Iris pigment epithelial cell (primary cell): Measurements from ENCODE around the gene STPG1.

ENCODE experiments used
- DNase-seq: peaks from one replicate; pipeline ENCODE4 v3.0.0-alpha.2; 2011; ENCODE audit warnings: low read depth

STPG1 gene

GRCh38 chr1:24341260-24341659, 72.3 kb downstream of the STPG1 start:
- DNase-seq, result no peak

DNA sequence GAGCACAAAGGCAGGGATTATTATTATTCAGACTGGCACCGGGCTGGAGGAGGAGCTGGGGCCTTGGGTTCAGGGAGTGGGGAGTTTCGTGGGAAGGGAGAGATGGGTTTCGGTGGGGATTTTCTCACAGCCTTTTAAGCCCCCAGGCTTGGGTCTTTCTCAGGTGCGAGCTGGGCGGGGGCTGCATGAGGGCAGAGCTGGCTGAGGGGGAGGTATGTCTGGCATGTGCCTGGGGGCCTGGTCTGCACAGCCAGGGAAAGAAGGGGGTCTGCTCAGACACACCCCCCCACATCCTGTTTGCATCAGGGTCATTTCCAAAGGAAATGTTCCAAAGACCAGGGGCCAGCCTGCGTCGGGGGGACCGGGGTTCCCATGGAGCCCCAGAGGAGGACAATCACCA, 72.8 kb downstream of the STPG1 start:
- no peak for DNase-seq

DNA sequence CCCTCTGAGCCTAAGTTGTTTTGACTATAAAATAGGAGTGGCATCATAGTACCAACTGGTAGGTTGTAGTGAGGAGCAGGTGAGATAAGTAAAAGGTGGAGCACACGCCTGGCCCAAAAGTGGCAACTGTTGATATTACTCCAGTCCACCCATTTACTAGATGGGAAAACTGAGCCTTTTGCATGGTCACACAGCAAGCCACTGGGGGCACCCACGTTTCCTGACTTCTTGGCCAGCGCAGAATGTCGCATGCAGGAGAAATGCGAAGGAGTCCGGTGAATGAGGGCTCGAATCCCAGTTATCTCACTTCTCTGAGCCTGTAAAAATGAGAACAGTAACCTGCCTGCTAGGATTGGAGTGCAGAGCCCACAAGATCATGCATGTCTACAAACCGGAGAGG, 73.6 kb downstream of the STPG1 start:
- no peak for DNase-seq

GRCh38 chr1:24338447-24338846, 75.1 kb downstream of the STPG1 start:
- DNase-seq, result no peak

DNA sequence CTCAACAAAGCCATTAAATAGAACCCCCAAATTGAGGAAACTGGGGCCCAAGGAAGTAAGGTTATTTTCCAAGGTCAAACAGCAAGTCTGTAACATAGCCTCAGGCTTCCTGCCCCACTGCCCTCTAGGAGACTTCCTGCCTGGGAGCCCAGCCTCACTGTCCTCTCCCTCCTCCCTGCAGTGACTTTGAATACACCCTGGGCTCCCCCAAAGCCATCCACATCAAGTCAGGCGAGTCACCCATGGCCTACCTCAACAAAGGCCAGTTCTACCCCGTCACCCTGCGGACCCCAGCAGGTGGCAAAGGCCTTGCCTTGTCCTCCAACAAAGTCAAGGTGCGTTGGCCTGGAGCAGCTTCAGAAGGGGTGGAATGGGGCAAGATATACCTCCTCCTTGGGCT, 76.1 kb downstream of the STPG1 start:
- no peak for DNase-seq

DNA sequence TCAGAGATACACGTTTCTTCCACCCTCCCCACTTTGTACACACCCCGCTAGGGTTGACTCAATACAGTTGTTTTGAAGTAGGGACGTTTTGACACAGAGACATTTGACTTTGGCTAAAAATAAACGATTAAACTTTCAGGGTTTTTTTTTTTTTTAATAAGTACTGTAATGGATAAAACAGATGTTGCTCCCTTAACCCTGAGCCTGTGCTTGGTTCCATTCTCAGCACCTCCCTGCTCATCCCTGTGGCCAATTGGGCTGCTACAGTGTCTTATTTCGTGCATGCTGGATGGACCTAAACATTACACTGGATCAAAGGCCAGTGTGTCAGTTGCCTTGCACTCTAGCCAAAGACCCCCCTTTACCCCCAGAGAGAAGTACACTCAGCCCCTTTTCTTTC, 77.5 kb downstream of the STPG1 start:
- no peak for DNase-seq

GRCh38 chr1:24331961-24332673, 81.5 kb downstream of the STPG1 start:
- DNase-seq, result no peak

DNA sequence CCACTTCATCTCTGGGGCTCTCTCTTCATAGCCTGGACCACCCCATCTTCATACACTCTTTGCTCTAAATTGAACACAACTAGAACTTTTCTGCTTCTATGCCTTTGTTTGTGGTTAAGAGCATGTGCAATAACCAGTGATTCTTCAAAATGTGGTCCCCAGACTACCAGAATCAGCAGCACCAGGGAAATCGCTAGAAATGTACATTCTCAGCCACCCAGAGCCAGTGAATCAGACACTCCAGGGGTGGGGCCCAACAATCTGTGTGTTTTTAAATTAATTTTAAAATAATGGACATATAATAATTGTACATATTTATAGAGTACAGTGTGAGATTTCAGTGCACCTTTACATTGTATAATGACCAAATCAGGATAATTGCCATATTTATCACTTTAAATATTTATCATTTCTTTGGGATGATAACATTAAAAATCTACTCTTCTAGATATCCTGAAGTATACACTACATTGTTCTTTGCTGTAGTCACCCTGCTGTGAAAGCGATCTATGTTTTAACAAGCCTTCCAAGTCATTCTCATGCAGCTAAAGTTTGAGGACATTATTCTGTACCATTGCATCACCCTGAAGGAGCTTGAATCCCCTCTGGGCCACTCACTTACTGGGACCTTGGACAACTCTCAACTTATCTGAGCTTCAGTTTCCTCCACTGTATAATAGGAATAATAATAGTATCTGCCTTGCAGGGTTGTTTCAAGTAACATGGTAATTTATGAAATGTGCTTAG, 83.6 kb downstream of the STPG1 start:
- DNase-seq, result peak; percentile 64

- DNase-seq, result no peak
Measured at GRCh38 chr1:24329331-24329730, 84.3 kb downstream of the STPG1 start.

DNA sequence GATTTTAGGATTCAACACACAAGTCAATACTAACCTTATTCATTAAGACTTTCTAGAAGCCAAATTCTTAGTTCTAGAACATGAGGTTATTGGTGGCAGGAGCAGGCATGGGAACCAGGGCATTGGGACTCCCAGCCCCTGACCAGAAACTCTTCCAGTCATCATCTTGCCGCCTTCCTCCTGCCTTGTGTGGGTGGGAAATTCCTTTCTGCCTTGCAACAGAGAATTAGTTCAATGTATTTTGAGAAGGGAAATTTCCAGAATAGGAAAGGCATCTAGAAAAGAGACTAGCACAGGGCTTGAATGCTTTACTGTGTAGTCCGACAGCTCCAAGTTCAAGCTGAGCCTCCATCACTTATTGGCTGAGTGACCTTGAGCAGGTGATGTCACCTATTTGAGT, 85.7 kb downstream of the STPG1 start:
- peak; percentile 31 for DNase-seq

- DNase-seq, result no peak
Measured at GRCh38 chr1:24327486-24327885, 86.1 kb downstream of the STPG1 start.

DNA sequence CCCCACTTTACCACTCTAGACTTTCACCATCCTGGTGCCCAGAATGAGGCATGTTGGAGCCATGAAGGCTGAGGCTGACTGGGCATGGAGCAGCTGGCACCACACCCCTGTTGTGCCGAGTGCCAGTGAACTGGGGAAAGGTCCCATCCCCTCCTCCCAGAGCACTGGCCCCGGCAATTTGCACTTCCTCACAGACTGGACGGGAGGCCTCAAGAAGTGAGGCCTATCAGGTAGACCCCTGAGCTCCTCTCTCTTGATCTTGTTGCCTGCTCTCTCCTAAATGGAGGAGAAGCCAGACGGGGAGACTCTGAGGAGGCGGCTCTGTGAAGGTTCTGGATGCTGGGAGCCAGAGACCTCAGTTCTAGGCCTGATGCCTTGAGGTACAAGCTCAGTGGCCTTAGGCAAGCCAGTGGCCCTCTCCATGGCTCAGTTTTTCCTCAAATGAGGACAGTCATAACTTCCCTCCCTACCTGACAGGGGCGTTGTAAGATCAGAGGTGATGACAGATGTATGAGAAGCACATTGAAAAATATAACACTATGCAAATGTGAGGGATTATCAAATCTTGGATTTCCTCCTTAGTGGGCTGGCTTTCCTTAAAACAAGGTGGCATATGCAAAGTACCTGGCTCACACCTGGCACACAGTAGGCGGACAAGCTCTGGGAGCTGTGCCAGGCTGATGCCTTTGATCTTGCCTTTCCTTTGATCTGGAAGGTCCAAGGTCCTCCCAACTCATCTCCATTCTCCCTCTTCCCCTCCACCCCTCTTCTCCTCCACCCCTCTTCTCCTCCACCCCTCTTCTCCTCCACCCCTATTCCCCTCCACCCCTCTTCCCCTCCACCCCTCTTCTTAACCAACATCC, 87.8 kb downstream of the STPG1 start:
- DNase-seq, result no peak

DNA sequence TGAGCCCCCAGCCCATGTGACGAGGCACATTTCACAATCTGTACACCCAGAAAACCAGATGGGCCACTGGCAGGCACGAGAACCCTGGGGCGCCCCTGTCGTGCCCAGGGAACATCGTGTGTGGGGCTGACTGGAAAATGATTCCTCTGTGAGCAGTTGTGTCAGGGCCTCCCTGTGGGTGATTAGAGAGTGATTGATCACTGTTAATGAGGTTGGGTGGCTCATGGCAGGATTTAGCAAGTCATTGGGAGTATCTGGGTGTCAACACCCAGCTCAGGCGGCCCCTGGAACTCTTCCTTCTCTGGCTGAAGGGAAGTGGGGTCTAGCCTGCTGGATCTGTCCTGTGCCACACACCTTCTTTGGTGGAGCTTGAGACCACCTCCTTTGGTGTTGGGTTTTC, 88.7 kb downstream of the STPG1 start:
- no peak for DNase-seq

DNA sequence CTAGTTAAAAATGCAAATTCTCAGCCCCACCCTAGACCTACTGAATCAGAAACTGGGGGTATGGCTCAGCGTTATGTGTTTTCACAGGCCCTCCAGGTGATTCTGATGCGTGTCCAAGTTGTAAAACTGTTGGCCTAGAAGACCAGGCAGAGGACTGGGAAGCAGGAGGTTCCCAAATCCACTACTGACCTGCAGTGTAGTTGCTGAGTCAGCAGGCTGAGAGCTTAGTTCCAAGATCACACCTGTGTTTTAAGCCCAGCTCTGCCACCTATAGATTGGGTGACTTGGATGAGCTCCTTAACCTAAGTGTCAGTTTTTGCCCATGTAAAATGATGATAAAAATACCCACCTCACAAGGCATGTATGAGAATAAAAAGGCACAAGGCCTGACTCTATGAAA, 90.3 kb downstream of the STPG1 start:
- no peak for DNase-seq

DNA sequence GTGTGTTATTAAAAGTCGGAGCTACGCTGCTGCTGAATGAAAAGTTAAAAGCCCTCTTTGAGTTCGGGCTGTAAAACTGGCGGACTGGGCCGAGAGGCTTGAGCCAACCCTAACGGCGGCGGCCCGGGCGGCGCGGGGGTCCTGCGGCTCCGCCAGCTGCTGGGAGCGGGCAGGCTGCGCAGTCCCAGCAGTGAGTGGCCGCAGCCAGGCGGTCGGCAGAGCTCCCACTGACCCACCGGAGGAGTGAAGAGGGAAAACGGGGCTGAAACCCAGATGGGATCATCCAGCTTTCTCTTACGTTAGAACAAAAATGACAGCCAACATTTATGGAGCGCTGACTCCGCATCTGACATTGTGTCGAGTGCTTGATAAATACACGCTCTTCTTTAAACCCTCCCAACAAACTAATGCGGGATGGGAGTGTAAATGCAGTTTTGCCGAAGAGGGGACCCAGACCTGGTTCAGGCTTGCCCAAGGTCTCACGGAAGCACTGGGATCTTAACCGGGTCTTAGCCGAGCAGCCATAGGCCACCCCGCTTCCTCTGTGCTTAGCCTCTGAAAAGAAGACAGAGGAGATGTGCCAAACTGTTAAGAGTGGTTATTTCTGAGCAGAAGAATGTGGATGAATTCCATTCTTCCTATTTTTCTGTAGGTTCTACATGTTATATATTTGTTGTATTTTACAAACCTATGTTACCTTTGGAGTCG, 91.0 kb downstream of the STPG1 start:
- peak; percentile 24 for DNase-seq

DNA sequence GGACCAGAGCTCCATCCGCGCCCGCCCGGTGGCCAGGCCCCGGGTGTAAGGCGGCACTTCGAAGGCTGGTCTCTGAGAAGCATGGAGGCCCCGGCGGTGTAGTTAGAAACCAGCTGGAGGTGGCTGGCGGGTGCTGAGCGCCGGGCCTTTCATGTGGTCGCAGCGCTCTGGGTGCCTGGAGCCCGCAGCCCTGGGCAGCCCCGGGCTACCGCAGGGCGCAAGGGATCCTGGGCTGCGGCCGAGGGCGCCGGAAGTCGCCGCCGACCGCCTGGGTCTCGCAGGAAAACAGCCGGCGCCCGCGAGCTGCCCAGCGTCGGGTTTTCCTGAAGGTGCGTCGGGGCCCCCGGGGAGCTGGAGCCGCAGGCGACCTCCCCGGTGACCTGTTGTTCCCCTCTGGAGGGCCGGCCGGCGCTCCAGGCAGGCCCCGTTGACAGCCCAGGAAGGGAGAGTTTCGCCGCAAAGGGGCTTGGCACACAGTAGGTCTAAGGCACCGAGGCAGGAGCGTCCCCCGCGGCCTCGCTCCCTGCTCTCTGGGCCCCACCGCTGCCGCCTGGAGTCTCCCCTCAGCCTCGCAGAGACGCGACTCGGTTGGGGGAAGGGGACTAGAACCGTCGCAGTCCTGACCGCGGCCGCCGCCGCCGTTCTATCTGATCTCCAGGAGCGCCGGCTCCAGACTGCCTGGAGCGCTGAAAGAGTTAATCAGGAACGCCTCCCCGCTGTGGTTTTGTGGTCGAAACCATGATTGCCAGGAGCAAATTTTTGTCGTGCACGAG, 91.7 kb downstream of the STPG1 start:
- peak; percentile 91 for DNase-seq

DNA sequence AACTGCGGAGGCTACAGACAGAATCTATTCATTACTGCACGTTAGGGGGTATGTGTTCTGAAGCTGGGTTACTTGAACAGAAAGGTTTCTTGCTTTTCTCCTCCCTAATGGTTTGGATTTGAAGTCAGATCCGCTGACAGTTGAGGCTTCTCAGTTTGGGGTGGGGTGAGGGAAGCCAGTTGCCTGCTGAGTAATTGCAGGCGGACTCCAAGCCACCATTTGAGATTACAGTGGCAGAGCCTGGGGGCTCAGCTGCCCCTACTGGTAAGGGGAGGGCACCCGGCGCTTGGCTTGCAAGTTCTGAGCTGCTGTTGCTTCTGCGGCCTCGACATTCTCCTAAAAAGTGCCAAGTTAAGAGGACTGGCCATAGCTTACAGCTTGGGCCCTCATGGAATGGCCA, 92.5 kb downstream of the STPG1 start:
- no peak for DNase-seq

GRCh38 chr1:24319962-24320361, 93.6 kb downstream of the STPG1 start:
- no peak for DNase-seq

DNA sequence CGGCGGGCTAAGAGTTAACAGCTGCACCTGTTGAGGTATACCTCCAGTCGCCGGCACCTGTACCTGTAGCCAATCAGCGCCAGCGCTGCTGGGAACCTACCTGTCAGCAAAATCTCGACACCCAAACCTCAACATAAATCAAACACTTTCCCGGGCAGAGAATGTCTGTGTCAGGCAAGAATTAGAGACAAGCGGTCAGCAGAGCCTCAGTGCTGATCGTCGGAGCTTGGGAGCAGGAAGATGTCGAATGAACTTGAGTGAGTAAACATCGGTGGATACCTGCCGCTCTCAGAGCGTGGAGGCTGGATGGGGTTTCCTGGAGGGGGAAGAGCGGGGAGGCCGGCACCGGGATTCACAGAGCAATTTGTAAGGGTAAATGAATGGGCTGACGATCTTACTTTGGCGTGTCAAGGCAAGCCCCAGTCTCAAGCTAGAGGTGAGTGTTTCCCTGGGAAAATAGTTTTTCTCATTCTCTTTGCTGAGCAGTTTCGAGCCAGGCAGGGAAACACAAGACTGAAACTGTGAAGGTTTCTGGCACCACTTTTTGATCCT, 94.2 kb downstream of the STPG1 start, which contains the start of gene GRHL3:
Gene GRHL3, plus strand, starts transcription at position 46 of the 552 bp plus-strand sequence. Its CDS starts 195 bp downstream, at position 241.
- DNase-seq, result peak; percentile 31

DNA sequence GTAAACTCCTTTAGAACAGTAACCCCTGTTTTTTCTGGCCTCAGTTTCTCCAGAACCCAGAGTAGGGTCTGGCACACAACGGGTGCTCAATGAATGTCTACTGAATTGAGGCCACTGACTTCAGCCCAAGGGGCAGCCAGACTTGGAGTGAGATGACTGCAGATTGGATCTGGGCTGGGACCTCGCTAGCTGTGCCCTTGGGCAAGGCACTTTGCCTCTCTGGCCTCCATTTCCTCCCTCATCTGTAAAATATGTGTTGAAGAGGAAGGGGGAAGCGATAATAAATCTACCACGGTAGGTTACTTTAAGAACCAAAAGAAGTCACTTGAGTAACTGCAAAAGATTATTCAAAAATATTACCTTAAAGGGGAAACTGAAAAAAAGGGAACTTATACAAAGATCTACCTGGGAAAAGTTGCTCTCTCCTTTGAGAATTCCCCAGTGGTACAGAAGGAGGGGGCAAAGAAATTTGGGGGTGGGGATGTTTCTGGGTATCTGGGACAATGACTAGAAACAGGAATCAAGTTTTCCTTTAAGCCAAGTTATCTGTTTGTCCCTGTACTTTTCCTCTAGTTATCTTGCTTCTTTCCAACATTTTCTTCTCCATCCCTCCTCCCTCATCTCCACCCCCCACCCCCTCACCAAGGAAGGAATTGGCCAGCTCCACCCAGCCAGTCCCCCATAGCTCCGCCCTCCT, 94.8 kb downstream of the STPG1 start:
- no peak for DNase-seq
